ENCODE measurements around the gene PLEKHA7.
A peak's percentile ranks its signal among the peaks of the same experiment; 100 is the strongest.

The PLEKHA7 gene

GRCh38 chr11:17020831-17021230 lies 6.6 kb upstream of the PLEKHA7 start:
- WGBS (ENCODE audit: extremely low coverage, insufficient coverage, low lambda C conversion rate): no CpG with 5 or more reads among the region's 1 CpG
- Histone ChIP-seq H3K4me2 (ENCODE audit: low read length) (no peak overlapping the region), H2BK5ac (ENCODE audit: low read length) (no peak overlapping the region)

GRCh38 chr11:17019232-17019631 lies 5.0 kb upstream of the PLEKHA7 start:
- no peak overlapping the region for H3K4me3 ChIP-seq (ENCODE audit: low read length)
- H3K4ac ChIP-seq (ENCODE audit: low read depth, low read length): no peak overlapping the region
- no peak overlapping the region for H4K8ac ChIP-seq (ENCODE audit: low read depth, low read length)
- H4K5ac ChIP-seq (ENCODE audit: low read length): no peak overlapping the region
- no peaks in the 10 kb centered on the region for H3K36me3 ChIP-seq (ENCODE audit: control insufficient read depth, insufficient read depth, low read length)
- H3K4me1 ChIP-seq (ENCODE audit: control insufficient read depth, low read depth, low read length): no peaks in the 10 kb centered on the region
- no peak overlapping the region for H3K18ac ChIP-seq (ENCODE audit: low read length)
- H3K27me3 ChIP-seq (ENCODE audit: insufficient read depth, low read length, poor library complexity): peaks cover 2% of the 10 kb centered on the region
- H3K56ac ChIP-seq (ENCODE audit: low read length): no peak overlapping the region
- H3K79me2 ChIP-seq (ENCODE audit: control insufficient read depth, insufficient read depth, low read length): no peaks in the 10 kb centered on the region
- no peak overlapping the region for H2BK15ac ChIP-seq (replicated peaks; ENCODE audit: low read depth)
- DNase-seq: no peak
- no peaks in the 10 kb centered on the region for H3K79me1 ChIP-seq (ENCODE audit: low read length)
- H3K4me2 ChIP-seq (ENCODE audit: low read length): no peak overlapping the region
- no peak overlapping the region for H2BK120ac ChIP-seq (ENCODE audit: low read depth, low read length)
- no CpG with 5 or more reads among the region's 1 CpG for WGBS (ENCODE audit: extremely low coverage, insufficient coverage, low lambda C conversion rate)
- H2AK5ac ChIP-seq (ENCODE audit: low read length): no peak overlapping the region
- no peak overlapping the region for H2BK5ac ChIP-seq (ENCODE audit: low read length)
- H3K27ac ChIP-seq (ENCODE audit: low read depth, low read length): no peak overlapping the region
- no peak overlapping the region for H3K23ac ChIP-seq (ENCODE audit: low read length)
- H3K9ac ChIP-seq (ENCODE audit: low read length): no peak overlapping the region

More at GRCh38 chr11:17020831-17021230, 6.6 kb upstream of the PLEKHA7 start:
- H4K5ac ChIP-seq (ENCODE audit: low read length): no peak overlapping the region
- no peak overlapping the region for H4K8ac ChIP-seq (ENCODE audit: low read depth, low read length)
- H3K56ac ChIP-seq (ENCODE audit: low read length): no peak overlapping the region
- H3K36me3 ChIP-seq (ENCODE audit: control insufficient read depth, insufficient read depth, low read length): no peaks in the 10 kb centered on the region
- no peaks in the 10 kb centered on the region for H3K4me1 ChIP-seq (ENCODE audit: control insufficient read depth, low read depth, low read length)
- no peak overlapping the region for H3K4me3 ChIP-seq (ENCODE audit: low read length)
- H3K18ac ChIP-seq (ENCODE audit: low read length): no peak overlapping the region
- peak; percentile 23 for DNase-seq
- no peak overlapping the region for H3K23ac ChIP-seq (ENCODE audit: low read length)
- H2BK15ac ChIP-seq (replicated peaks; ENCODE audit: low read depth): no peak overlapping the region
- no peak overlapping the region for H2AK5ac ChIP-seq (ENCODE audit: low read length)
- no peak overlapping the region for H3K27ac ChIP-seq (ENCODE audit: low read depth, low read length)
- H3K9ac ChIP-seq (ENCODE audit: low read length): no peak overlapping the region
- no peak overlapping the region for H2BK120ac ChIP-seq (ENCODE audit: low read depth, low read length)
- no peaks in the 10 kb centered on the region for H3K79me2 ChIP-seq (ENCODE audit: control insufficient read depth, insufficient read depth, low read length)
- no peaks in the 10 kb centered on the region for H3K79me1 ChIP-seq (ENCODE audit: low read length)
- peaks cover 2% of the 10 kb centered on the region for H3K27me3 ChIP-seq (ENCODE audit: insufficient read depth, low read length, poor library complexity)
- no peak overlapping the region for H3K4ac ChIP-seq (ENCODE audit: low read depth, low read length)

- no peak for DNase-seq
- Histone ChIP-seq H3K4ac (ENCODE audit: low read depth, low read length) (no peak overlapping the region), H3K27ac (ENCODE audit: low read depth, low read length) (no peak overlapping the region), H4K8ac (ENCODE audit: low read depth, low read length) (no peak overlapping the region), H2BK15ac (replicated peaks; ENCODE audit: low read depth) (no peak overlapping the region), H4K5ac (ENCODE audit: low read length) (no peak overlapping the region), H3K9ac (ENCODE audit: low read length) (no peak overlapping the region), H2BK5ac (ENCODE audit: low read length) (no peak overlapping the region), H3K27me3 (ENCODE audit: insufficient read depth, low read length, poor library complexity) (peaks cover 13% of the 10 kb centered on the region), H3K4me2 (ENCODE audit: low read length) (no peak overlapping the region), H3K79me2 (ENCODE audit: control insufficient read depth, insufficient read depth, low read length) (no peaks in the 10 kb centered on the region), H3K4me1 (ENCODE audit: control insufficient read depth, low read depth, low read length) (no peaks in the 10 kb centered on the region), H3K36me3 (ENCODE audit: control insufficient read depth, insufficient read depth, low read length) (no peaks in the 10 kb centered on the region), H3K56ac (ENCODE audit: low read length) (no peak overlapping the region), H2AK5ac (ENCODE audit: low read length) (no peak overlapping the region), H3K79me1 (ENCODE audit: low read length) (no peaks in the 10 kb centered on the region), H2BK120ac (ENCODE audit: low read depth, low read length) (no peak overlapping the region), H3K4me3 (ENCODE audit: low read length) (no peak overlapping the region), H3K18ac (ENCODE audit: low read length) (no peak overlapping the region), H3K23ac (ENCODE audit: low read length) (no peak overlapping the region)
- WGBS (ENCODE audit: extremely low coverage, insufficient coverage, low lambda C conversion rate): no CpG with 5 or more reads among the region's 16 CpGs
These were observed 1.5 kb upstream of the PLEKHA7 start for GRCh38 chr11:17015627-17016126.

- H3K79me1 ChIP-seq (ENCODE audit: low read length): no peaks in the 10 kb centered on the region
- peaks cover 13% of the 10 kb centered on the region for H3K27me3 ChIP-seq (ENCODE audit: insufficient read depth, low read length, poor library complexity)
- no peak overlapping the region for H2BK120ac ChIP-seq (ENCODE audit: low read depth, low read length)
- no peak overlapping the region for H4K8ac ChIP-seq (ENCODE audit: low read depth, low read length)
- no peak overlapping the region for H3K27ac ChIP-seq (ENCODE audit: low read depth, low read length)
- no peak overlapping the region for H2BK15ac ChIP-seq (replicated peaks; ENCODE audit: low read depth)
- peak overlapping the region; percentile 67 for H3K56ac ChIP-seq (ENCODE audit: low read length)
- WGBS (ENCODE audit: extremely low coverage, insufficient coverage, low lambda C conversion rate): no CpG with 5 or more reads among the region's 25 CpGs
- no peaks in the 10 kb centered on the region for H3K79me2 ChIP-seq (ENCODE audit: control insufficient read depth, insufficient read depth, low read length)
- no peak overlapping the region for H3K4ac ChIP-seq (ENCODE audit: low read depth, low read length)
- no peaks in the 10 kb centered on the region for H3K36me3 ChIP-seq (ENCODE audit: control insufficient read depth, insufficient read depth, low read length)
- no peaks in the 10 kb centered on the region for H3K4me1 ChIP-seq (ENCODE audit: control insufficient read depth, low read depth, low read length)
- H3K23ac ChIP-seq (ENCODE audit: low read length): no peak overlapping the region
- H4K5ac ChIP-seq (ENCODE audit: low read length): no peak overlapping the region
- peak overlapping the region; percentile 27 for H3K9ac ChIP-seq (ENCODE audit: low read length)
- peak overlapping the region; percentile 89 for H3K4me2 ChIP-seq (ENCODE audit: low read length)
- no peak overlapping the region for H2AK5ac ChIP-seq (ENCODE audit: low read length)
- H3K4me3 ChIP-seq (ENCODE audit: low read length): peak overlapping the region; percentile 38
- no peak overlapping the region for H2BK5ac ChIP-seq (ENCODE audit: low read length)
- H3K18ac ChIP-seq (ENCODE audit: low read length): peak overlapping the region; percentile 88
- peak; percentile 73 for DNase-seq
These were observed 816 bp upstream of the PLEKHA7 start for GRCh38 chr11:17014833-17015626.

- no peak overlapping the region for H2BK120ac ChIP-seq (ENCODE audit: low read depth, low read length)
- peak overlapping the region; percentile 58 for H3K56ac ChIP-seq (ENCODE audit: low read length)
- no peak overlapping the region for H4K8ac ChIP-seq (ENCODE audit: low read depth, low read length)
- H3K36me3 ChIP-seq (ENCODE audit: control insufficient read depth, insufficient read depth, low read length): no peaks in the 10 kb centered on the region
- H3K4me2 ChIP-seq (ENCODE audit: low read length): peak overlapping the region; percentile 98
- H2BK5ac ChIP-seq (ENCODE audit: low read length): no peak overlapping the region
- H3K4me3 ChIP-seq (ENCODE audit: low read length): peak overlapping the region; percentile 33
- peaks cover 13% of the 10 kb centered on the region for H3K27me3 ChIP-seq (ENCODE audit: insufficient read depth, low read length, poor library complexity)
- H2BK15ac ChIP-seq (replicated peaks; ENCODE audit: low read depth): no peak overlapping the region
- no peak overlapping the region for H2AK5ac ChIP-seq (ENCODE audit: low read length)
- H3K4ac ChIP-seq (ENCODE audit: low read depth, low read length): no peak overlapping the region
- peak overlapping the region; percentile 60 for H3K9ac ChIP-seq (ENCODE audit: low read length)
- peak; percentile 11 for DNase-seq
- H4K5ac ChIP-seq (ENCODE audit: low read length): no peak overlapping the region
- H3K79me1 ChIP-seq (ENCODE audit: low read length): no peaks in the 10 kb centered on the region
- H3K18ac ChIP-seq (ENCODE audit: low read length): peak overlapping the region; percentile 88
- WGBS (ENCODE audit: extremely low coverage, insufficient coverage, low lambda C conversion rate): no CpG with 5 or more reads among the region's 85 CpGs
- H3K79me2 ChIP-seq (ENCODE audit: control insufficient read depth, insufficient read depth, low read length): no peaks in the 10 kb centered on the region
- H3K27ac ChIP-seq (ENCODE audit: low read depth, low read length): no peak overlapping the region
- no peaks in the 10 kb centered on the region for H3K4me1 ChIP-seq (ENCODE audit: control insufficient read depth, low read depth, low read length)
- no peak overlapping the region for H3K23ac ChIP-seq (ENCODE audit: low read length)
These were observed 480 bp downstream of the PLEKHA7 start for GRCh38 chr11:17013548-17014320.
